Loucy (cell line): ENCODE measurements around the gene BORCS6.

Experiments
- H2AFZ ChIP-seq: fragments of 200-600 bp; sonication (generic); 2 replicates; pipeline ENCODE4 v1.6.0; 2016; ENCODE audit warnings: antibody characterized with exemption, mild to moderate bottlenecking, low read length, moderate library complexity
- H3F3A ChIP-seq: fragments of 200-600 bp; 2 replicates; pipeline ENCODE4 v1.6.0; 2016; ENCODE audit warnings: antibody characterized with exemption, low read depth, mild to moderate bottlenecking
- H3K27me3 ChIP-seq: fragments of 200-600 bp; sonication (generic); 2 replicates; pipeline ENCODE4 v1.6.1; 2014; ENCODE audit warnings: low read length, mild to moderate bottlenecking; ENCODE audit not compliant: insufficient read depth, poor library complexity, severe bottlenecking
- H3K36me3 ChIP-seq: fragments of 200-600 bp; sonication (generic); 2 replicates; pipeline ENCODE4 v1.6.1; 2016; ENCODE audit warnings: low read length; ENCODE audit not compliant: insufficient read depth
- H3K4me1 ChIP-seq: fragments of 200-600 bp; sonication (generic); 2 replicates; pipeline ENCODE4 v1.5.1; 2014; ENCODE audit warnings: low read length, mild to moderate bottlenecking; ENCODE audit not compliant: insufficient read depth, poor library complexity, severe bottlenecking
- H3K4me2 ChIP-seq: fragments of 200-600 bp; sonication (generic); 2 replicates; pipeline ENCODE4 v1.6.0; 2014; ENCODE audit warnings: antibody characterized with exemption, low read length, low read depth, mild to moderate bottlenecking; ENCODE audit not compliant: poor library complexity, severe bottlenecking
- H3K4me3 ChIP-seq: fragments of 200-600 bp; sonication (generic); 2 replicates; pipeline ENCODE4 v1.5.1; 2014; ENCODE audit warnings: low read length, mild to moderate bottlenecking, mixed read lengths; ENCODE audit not compliant: poor library complexity, severe bottlenecking
- H3K79me2 ChIP-seq: fragments of 200-600 bp; sonication (generic); 2 replicates; pipeline ENCODE4 v1.6.1; 2014; ENCODE audit warnings: low read length; ENCODE audit not compliant: insufficient read depth
- H3K9ac ChIP-seq: fragments of 200-600 bp; sonication (generic); 2 replicates; pipeline ENCODE4 v1.6.0; 2014; ENCODE audit warnings: mild to moderate bottlenecking, low read depth, low read length, moderate library complexity; ENCODE audit not compliant: poor library complexity, severe bottlenecking
- H3K9me2 ChIP-seq: fragments of 200-600 bp; sonication (generic); replicated peaks from 2 replicates; pipeline ENCODE4 v1.6.1; 2016; ENCODE audit warnings: low read depth, low read length, mixed read lengths
- H3K9me3 ChIP-seq: fragments of 200-600 bp; sonication (generic); 2 replicates; pipeline ENCODE4 v1.6.1; 2014; ENCODE audit warnings: mild to moderate bottlenecking, antibody characterized with exemption, low read length, low read depth; ENCODE audit not compliant: insufficient read depth
- H4K20me1 ChIP-seq: fragments of 200-600 bp; sonication (generic); 2 replicates; pipeline ENCODE4 v1.6.0; 2014; ENCODE audit warnings: antibody characterized with exemption, low read length, mild to moderate bottlenecking; ENCODE audit not compliant: insufficient read depth, poor library complexity, severe bottlenecking
- EZH2phosphoT487 ChIP-seq: fragments of 200-600 bp; IDR thresholded peaks from 2 replicates; pipeline ENCODE4 v1.6.1; 2018; ENCODE audit warnings: antibody characterized with exemption, mild to moderate bottlenecking, moderate library complexity, borderline replicate concordance
- TF ChIP-seq, protein P1 (sequence below): fragments of 200-600 bp; sonication (generic); conservative IDR thresholded peaks from 2 replicates; pipeline ENCODE4 v1.5.1; 2014; ENCODE audit warnings: mild to moderate bottlenecking, antibody characterized with exemption, low read length

BORCS6 gene

DNA sequence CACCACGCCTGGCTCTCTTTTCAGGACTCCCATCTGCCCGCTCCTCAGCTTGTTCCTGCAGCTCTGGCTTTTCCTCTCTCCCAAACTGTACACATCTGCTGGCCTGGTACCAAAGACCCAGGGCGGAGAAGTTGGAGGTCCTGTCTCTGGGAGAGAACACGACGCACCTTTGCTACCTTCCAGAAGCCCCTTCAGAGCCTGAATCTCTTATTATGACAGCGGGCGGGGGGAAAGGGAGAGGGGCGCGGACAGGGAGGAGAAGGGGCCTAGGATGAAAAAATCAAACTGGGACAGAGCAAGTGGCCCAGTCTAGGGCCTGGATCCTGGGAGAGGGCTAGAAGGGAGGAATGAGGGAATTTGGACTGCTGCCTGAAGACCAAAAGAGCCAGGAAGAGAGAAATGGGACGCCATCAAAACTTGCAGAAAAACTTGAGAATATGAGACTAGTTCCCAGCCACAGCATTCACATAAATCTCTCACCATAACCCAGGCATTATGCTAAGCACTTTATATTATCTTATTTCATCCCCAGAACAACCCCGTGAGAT lies 35.3 kb downstream of the BORCS6 start:
- no peaks in the 10 kb centered on the region for H3K27me3 ChIP-seq
- H3K36me3 ChIP-seq = peaks cover 2% of the 10 kb centered on the region; the same call in 1 of the 2 replicates
- 0 out of 2 replicates have a peak, but pooled peaks cover 4% of the 10 kb centered on the region for H3F3A ChIP-seq
- no peaks in the 10 kb centered on the region for H3K9me2 ChIP-seq
- no peak overlapping the region for H3K4me3 ChIP-seq
- peak overlapping the region; percentile 79 for H3K4me2 ChIP-seq
- peaks cover 17% of the 10 kb centered on the region; the same call in 1 of the 2 replicates for H3K79me2 ChIP-seq
- H2AFZ ChIP-seq = no peak overlapping the region
- H3K4me1 ChIP-seq = peaks cover 39% of the 10 kb centered on the region
- TF ChIP-seq, protein P1, sequence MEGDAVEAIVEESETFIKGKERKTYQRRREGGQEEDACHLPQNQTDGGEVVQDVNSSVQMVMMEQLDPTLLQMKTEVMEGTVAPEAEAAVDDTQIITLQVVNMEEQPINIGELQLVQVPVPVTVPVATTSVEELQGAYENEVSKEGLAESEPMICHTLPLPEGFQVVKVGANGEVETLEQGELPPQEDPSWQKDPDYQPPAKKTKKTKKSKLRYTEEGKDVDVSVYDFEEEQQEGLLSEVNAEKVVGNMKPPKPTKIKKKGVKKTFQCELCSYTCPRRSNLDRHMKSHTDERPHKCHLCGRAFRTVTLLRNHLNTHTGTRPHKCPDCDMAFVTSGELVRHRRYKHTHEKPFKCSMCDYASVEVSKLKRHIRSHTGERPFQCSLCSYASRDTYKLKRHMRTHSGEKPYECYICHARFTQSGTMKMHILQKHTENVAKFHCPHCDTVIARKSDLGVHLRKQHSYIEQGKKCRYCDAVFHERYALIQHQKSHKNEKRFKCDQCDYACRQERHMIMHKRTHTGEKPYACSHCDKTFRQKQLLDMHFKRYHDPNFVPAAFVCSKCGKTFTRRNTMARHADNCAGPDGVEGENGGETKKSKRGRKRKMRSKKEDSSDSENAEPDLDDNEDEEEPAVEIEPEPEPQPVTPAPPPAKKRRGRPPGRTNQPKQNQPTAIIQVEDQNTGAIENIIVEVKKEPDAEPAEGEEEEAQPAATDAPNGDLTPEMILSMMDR = no peak
- TF ChIP-seq EZH2phosphoT487 = no peak
- H4K20me1 ChIP-seq = peaks cover 27% of the 10 kb centered on the region
- no peak overlapping the region for H3K9ac ChIP-seq
- no peaks in the 10 kb centered on the region for H3K9me3 ChIP-seq

DNA sequence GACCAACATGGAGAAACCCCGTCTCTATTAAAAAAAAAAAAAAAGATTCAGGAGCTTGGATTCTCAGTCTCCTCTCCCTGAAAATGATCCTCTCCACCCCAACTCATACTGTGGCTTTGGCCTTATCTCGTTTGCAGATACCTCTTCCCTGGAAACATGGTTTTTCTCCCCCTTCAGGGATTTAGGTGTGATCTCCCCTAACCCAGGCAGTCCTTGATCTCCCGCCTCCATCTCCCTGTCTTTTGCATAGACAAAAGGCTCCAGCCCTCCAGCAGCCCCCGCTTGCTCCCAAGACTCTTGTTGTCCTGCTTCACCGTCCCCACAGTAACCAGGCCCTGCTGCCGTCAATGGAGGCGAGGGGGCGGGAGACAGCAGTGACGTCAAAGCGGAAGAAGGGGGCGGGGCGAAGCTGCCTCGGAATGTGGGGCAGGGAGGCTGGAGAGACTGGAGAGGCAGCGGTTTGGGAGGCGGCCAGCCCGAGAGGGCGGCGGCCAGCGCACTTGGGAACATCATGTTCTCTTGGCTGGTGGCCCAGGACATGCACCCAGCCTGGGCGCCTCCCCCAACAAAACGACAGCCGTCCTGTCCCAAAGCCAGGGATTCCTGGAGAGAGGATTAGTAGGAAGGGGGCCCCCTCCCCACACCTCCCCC lies 35.9 kb downstream of the BORCS6 start:
- Histone ChIP-seq H3K4me1 (peaks cover 34% of the 10 kb centered on the region), H2AFZ (no peak overlapping the region), H3K79me2 (peaks cover 11% of the 10 kb centered on the region; the same call in 1 of the 2 replicates), H3K9me2 (no peaks in the 10 kb centered on the region), H3K9me3 (no peaks in the 10 kb centered on the region), H3F3A (0 out of 2 replicates have a peak, but pooled peaks cover 4% of the 10 kb centered on the region), H3K36me3 (peaks cover 8% of the 10 kb centered on the region; the same call in 1 of the 2 replicates), H3K27me3 (no peaks in the 10 kb centered on the region), H3K4me2 (no peak overlapping the region), H3K4me3 (no peak overlapping the region), H4K20me1 (peaks cover 21% of the 10 kb centered on the region), H3K9ac (no peak overlapping the region)
- TF ChIP-seq EZH2phosphoT487 = no peak
- TF ChIP-seq, protein P1 = no peak

DNA sequence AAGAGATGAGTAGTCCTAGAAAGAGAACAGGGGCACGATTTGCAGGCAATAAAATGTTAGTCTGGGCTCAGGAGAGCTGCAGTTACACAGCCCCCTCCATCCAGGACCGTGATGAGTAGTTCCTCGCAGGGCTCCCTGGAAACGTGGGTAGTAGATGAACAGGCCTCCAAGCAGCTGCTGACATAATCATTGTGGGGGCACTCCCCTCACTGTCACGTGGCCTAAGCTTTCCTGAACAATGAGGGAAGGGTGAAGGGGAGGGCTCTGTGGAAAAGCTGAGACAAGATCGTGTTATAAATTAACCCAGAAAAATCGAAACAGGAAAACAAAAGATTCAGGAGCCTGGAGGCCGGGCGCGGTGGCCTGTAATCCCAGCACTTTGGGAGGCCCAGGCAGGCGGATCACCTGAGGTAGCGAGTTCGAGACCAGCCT lies 36.4 kb downstream of the BORCS6 start:
- TF ChIP-seq, protein P1 = no peak
- TF ChIP-seq EZH2phosphoT487 = no peak
- Histone ChIP-seq H3K4me1 (peaks cover 34% of the 10 kb centered on the region), H3K9ac (no peak overlapping the region), H3K79me2 (peaks cover 11% of the 10 kb centered on the region; the same call in 1 of the 2 replicates), H3K4me3 (no peak overlapping the region), H3K9me3 (no peaks in the 10 kb centered on the region), H4K20me1 (peaks cover 18% of the 10 kb centered on the region), H3K36me3 (peaks cover 8% of the 10 kb centered on the region; the same call in 1 of the 2 replicates), H2AFZ (no peak overlapping the region), H3K9me2 (no peaks in the 10 kb centered on the region), H3K4me2 (no peak overlapping the region), H3K27me3 (no peaks in the 10 kb centered on the region), H3F3A (0 out of 2 replicates have a peak, but pooled peaks cover 3% of the 10 kb centered on the region)
